Measurements from ENCODE around the gene MLXIPL. TPM values are rescaled to one million over a fixed set of nuclear protein-coding genes. Genes with fewer than 3 reads are reported as not detected.

Gene MLXIPL
- total RNA-seq, 4 donors from 2014 or later, result 37.3 to 217 (median 54.5) TPM

- DNase-seq (ENCODE audit: low spot score) (no peak), ATAC-seq (ENCODE audit: low FRiP score) (no peak)
- TF ChIP-seq, protein P1, sequence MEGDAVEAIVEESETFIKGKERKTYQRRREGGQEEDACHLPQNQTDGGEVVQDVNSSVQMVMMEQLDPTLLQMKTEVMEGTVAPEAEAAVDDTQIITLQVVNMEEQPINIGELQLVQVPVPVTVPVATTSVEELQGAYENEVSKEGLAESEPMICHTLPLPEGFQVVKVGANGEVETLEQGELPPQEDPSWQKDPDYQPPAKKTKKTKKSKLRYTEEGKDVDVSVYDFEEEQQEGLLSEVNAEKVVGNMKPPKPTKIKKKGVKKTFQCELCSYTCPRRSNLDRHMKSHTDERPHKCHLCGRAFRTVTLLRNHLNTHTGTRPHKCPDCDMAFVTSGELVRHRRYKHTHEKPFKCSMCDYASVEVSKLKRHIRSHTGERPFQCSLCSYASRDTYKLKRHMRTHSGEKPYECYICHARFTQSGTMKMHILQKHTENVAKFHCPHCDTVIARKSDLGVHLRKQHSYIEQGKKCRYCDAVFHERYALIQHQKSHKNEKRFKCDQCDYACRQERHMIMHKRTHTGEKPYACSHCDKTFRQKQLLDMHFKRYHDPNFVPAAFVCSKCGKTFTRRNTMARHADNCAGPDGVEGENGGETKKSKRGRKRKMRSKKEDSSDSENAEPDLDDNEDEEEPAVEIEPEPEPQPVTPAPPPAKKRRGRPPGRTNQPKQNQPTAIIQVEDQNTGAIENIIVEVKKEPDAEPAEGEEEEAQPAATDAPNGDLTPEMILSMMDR (IDR thresholded peaks at IDR 0.05), result no peak
Measured at GRCh38 chr7:73599151-73599882, 25.0 kb downstream of the MLXIPL start.

DNA sequence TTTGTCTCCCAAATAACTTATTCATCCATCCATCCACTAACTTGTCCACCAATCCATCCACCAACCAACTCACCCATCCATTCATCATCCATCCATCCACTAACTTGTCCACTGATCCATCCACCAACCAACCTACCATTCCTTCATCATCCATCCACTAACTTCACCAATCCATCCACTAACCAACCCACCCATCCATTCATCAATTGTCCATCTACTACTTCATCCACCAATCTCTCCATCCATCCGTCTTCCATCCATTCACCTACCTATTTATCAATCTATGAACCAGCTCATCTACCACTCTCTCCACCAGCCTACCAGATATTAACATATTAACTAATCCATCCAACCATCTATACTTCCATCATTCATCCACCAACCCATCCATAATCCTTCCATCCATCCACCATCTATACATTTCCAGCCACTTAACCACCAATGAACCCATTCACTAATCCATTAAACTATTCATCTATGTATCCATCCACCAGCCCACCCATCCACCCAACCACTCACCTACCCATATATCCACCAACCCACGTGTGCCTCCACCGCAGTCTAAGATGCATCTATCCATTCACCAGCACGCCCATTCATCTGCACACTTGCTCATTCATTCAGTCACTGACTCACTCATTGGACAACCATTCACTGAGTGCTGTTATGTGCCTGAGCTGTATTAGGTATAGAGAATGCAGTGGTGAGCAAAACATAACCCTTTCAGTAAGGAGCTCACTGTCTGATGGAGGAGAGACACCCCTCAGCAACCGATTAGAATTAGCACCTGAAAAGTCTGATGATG is 26.1 kb downstream of the MLXIPL start:
- TF ChIP-seq, protein P1 (IDR thresholded peaks at IDR 0.05), result no peak
- DNase-seq (ENCODE audit: low spot score) (no peak), ATAC-seq (ENCODE audit: low FRiP score) (no peak)

- ATAC-seq (ENCODE audit: low FRiP score) (no peak), DNase-seq (ENCODE audit: low spot score) (no peak)
- TF ChIP-seq, protein P1 (IDR thresholded peaks at IDR 0.05), result no peak
Measured at GRCh38 chr7:73596191-73597065, 27.9 kb downstream of the MLXIPL start.

DNA sequence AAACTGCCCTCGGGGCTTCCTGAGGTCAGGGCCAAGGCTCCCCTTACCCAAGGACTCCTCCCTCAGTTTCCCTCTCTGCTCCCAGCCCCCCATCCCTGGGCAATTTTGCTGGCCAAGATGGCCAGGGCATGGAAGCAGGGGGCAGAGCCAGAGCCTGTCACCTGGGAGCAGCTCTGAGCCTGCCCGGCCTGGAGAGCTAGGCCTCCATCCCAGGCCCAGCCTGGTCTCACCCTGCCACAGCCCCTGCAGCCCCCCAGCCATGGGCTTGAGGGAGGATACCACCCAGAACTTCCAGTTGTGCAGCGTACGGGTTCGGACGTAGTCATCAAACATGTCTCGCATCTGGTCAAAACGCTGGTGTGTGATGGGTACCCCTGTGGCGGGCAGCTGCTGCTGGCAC is 29.0 kb downstream of the MLXIPL start:
- ATAC-seq (ENCODE audit: low FRiP score) (no peak), DNase-seq (ENCODE audit: low spot score) (no peak)
- TF ChIP-seq, protein P1 (IDR thresholded peaks at IDR 0.05), result no peak

DNA sequence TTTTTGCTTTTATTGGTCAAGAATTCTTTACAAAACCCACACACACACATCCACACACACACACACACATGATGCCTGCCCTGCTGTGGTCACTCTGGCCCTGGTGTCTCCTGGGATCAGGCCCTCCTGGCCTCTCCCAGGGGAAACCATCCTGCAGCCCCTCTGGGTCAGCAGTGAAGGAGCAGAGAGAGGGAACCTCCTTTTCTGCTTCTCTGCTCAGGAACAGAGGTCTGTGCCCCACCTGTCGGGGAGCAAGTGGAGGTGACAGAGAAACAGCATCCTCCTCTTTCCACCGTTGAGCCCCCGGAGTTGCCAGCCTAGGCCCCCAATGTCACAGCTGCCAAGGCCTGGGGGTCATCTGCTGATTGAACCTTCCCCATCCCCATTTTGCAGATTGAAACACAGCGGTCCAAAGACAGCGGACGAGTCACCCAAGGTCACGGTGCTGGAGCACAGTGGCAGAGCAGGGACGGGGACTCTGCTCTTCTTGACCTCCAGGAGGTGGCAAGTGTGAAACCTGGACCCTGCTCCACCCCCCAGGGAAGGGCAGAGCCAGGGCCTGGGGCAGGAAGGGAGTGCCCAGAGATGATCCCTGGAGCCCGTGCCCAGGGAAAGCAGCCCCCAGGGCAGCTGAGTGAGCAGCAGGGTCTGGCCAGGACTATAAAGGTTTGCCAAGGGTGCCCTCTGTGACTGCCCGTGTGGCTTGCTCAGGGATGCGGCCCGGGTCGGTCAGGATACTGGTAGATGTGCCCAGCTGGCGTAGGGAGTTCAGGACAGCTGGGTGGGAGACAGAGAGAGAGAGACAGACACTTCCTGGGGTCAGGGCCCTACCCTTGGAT is 30.9 kb downstream of the MLXIPL start:
- no peak for DNase-seq (ENCODE audit: low spot score)
- TF ChIP-seq, protein P1 (IDR thresholded peaks at IDR 0.05), result no peak
- no peak for ATAC-seq (ENCODE audit: low FRiP score)

DNA sequence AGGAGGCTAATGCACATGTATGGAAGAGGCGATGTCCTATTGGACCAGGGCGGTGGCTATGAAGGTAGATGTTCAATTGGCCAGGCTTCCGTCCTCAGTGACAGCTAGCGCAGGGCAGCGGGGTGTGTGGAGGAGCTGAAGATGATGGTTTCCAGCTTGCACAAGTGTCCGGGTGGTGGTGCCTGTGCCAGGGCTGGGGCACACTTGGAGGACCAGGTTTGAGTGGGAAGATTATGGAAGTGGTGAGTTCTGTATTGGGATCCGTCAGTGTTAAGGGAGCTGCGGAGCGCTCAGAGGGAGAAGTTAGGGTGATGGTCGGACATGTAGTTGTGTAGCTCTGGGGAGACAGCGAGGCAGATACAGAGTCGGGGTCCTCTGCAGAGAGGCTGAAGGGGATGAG is 37.4 kb downstream of the MLXIPL start:
- ATAC-seq (ENCODE audit: low FRiP score), result no peak
- TF ChIP-seq, protein P1 (IDR thresholded peaks at IDR 0.05), result no peak
- no peak for DNase-seq (ENCODE audit: low spot score)
